Tibial artery (tissue), 4 donors: Measurements from ENCODE around the gene MYBBP1A.

Source experiments
- DNase-seq, 2 donors: peaks; one replicate each; pipeline ENCODE4 v3.0.0-alpha.2; 2019
- H3K27ac ChIP-seq, 2 donors: fragments of 200-600 bp; sonication (generic) in 1 of 2; 1 replicate in 1 of 2; 2 replicates in 1 of 2; pipeline ENCODE4 v1.5.1; 2018 to 2019; ENCODE audit warnings: mild to moderate bottlenecking in 1 of 2
- H3K27me3 ChIP-seq, 2 donors: fragments of 200-600 bp; sonication (generic) in 1 of 2; one replicate each; pipeline versions ENCODE4 v1.5.1 to v1.6.0; 2016 to 2019
- H3K36me3 ChIP-seq, 3 donors: fragments of 200-600 bp; sonication (generic) in 2 of 3; one replicate each; pipeline ENCODE4 v1.5.1; 2016 to 2019; ENCODE audit warnings: mild to moderate bottlenecking in 2 of 3
- H3K4me1 ChIP-seq, 4 donors: fragments of 200-600 bp; sonication (generic) in 2 of 4; 1 replicate in 3 of 4; 2 replicates in 1 of 4; pipeline ENCODE4 v1.5.1; 2016 to 2019
- H3K4me3 ChIP-seq, 2 donors: fragments of 200-600 bp; sonication (generic) in 1 of 2; 1 replicate in 1 of 2; 2 replicates in 1 of 2; pipeline ENCODE4 v1.5.1; 2018 to 2019; ENCODE audit warnings: mild to moderate bottlenecking in 2 of 2
- H3K9me3 ChIP-seq, 3 donors: fragments of 200-600 bp; sonication (generic) in 1 of 3; one replicate each; pipeline ENCODE4 v1.5.1; 2016 to 2019
- CTCF ChIP-seq, 2 experiments: fragments of 200-600 bp in 1 of 2; fragments of 450-650 bp in 1 of 2; IDR thresholded peaks; one replicate each; pipeline ENCODE4 v1.5.1; 2017 to 2019; ENCODE audit warnings: antibody characterized with exemption in 2 of 2, mild to moderate bottlenecking in 1 of 2, moderate library complexity in 1 of 2
- intact Hi-C: fragments of 100-400 bp; cut with DNase I; formaldehyde crosslinking; loops from one replicate; pipeline ENCODE4 v1.15.0; 2023; ENCODE audit warnings: low total_unique reads

Gene MYBBP1A

GRCh38 chr17:4534515-4534914, 20.7 kb downstream of the MYBBP1A start:
- Histone ChIP-seq H3K4me1 (peaks cover 10 to 50% (median 32%) of the 10 kb centered on the region in 4 donors), H3K36me3 (peaks cover 0 to 19% (median 11%) of the 10 kb centered on the region in 3 donors), H3K27ac (no peak overlapping the region), H3K27me3 (peaks cover 0 to 6% of the 10 kb centered on the region in 2 donors), H3K4me3 (no peak overlapping the region), H3K9me3 (no peaks in the 10 kb centered on the region)
- TF ChIP-seq CTCF (IDR thresholded peaks at IDR 0.05), result no peak
- no peak for DNase-seq
- intact Hi-C loops, result loop anchor here (5.0 kb wide), 1 partner anchor 692 kb away; no protein-coding TSS in a partner anchor

DNA sequence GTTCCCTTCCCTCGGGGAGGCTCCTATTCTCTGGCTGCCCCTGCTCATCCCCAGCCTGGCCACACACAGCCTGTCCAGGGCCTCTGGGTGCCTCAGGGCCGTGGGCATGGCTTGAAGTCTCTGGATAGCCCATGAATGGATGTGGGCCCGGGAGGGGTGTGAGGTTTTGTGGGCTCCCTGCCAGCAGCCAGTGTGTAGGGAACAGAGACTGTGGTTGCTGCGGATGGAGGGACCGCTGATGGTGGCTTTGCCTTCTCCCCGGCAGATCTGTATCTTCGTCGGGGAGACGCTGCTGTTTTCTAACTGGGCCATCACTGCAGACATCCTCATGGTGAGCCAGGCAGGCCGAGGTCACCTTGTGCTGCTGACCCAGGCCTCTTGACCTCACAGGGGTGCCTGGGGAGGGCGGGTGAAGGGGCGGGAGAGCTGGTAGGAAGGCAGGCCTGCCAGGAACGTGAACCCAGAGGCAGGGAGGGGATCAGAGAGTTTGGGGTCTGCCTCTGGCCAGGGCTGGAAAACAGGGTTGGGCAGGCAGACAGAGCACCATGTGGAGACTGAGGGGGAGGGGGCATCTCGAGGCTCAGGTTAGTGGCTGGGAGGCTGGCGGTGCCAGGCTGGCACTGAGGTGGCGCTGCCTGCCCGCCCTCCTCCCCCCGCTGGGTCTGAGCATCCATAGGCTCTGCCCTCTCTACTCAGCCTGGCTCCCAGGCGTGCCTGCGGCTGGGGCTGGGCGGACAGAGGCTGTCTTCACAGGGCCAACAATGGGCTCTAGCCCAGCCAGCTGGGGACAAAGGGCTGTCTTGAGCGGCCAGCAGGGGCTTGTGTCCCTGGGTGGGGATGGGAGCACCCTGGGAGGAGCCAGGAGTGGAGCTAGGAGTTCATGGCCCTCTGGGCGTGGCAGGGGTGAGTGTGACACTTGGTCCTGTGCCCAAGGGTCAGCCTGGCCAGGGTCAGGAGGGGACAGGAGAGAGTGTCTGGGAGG, 21.4 kb downstream of the MYBBP1A start:
- TF ChIP-seq CTCF (IDR thresholded peaks at IDR 0.05), result no peak
- Histone ChIP-seq H3K9me3 (no peaks in the 10 kb centered on the region), H3K27ac (no peak overlapping the region), H3K27me3 (peaks cover 0 to 6% of the 10 kb centered on the region in 2 donors), H3K4me3 (no peak overlapping the region), H3K4me1 (peaks cover 10 to 48% (median 31%) of the 10 kb centered on the region in 4 donors), H3K36me3 (peaks cover 0 to 12% (median 4%) of the 10 kb centered on the region in 3 donors)
- DNase-seq, result no peak
- intact Hi-C loops, result loop anchor here (5.0 kb wide), 1 partner anchor 692 kb away; no protein-coding TSS in a partner anchor

GRCh38 chr17:4532860-4533522, 22.2 kb downstream of the MYBBP1A start:
- Histone ChIP-seq H3K4me1 (peaks cover 10 to 40% (median 23%) of the 10 kb centered on the region in 4 donors), H3K9me3 (no peaks in the 10 kb centered on the region), H3K27ac (no peak overlapping the region), H3K27me3 (peaks cover 0 to 6% of the 10 kb centered on the region in 2 donors), H3K4me3 (no peak overlapping the region), H3K36me3 (peaks cover 0 to 4% (median 0%) of the 10 kb centered on the region in 3 donors)
- intact Hi-C loops, result loop anchor here (5.0 kb wide), 1 partner anchor 691 kb away; no protein-coding TSS in a partner anchor
- DNase-seq, result no peak
- no peak for TF ChIP-seq CTCF (IDR thresholded peaks at IDR 0.05)

- Histone ChIP-seq H3K27ac (no peak overlapping the region), H3K9me3 (no peaks in the 10 kb centered on the region), H3K36me3 (no peaks in the 10 kb centered on the region), H3K27me3 (peaks cover 0 to 6% of the 10 kb centered on the region in 2 donors), H3K4me1 (peaks cover 7 to 37% (median 20%) of the 10 kb centered on the region in 4 donors), H3K4me3 (no peak overlapping the region)
- DNase-seq, result no peak
- no peak for TF ChIP-seq CTCF (IDR thresholded peaks at IDR 0.05)
- intact Hi-C loops, result loop anchor here (5.0 kb wide), 1 partner anchor 690 kb away; no protein-coding TSS in a partner anchor
Observed at GRCh38 chr17:4531988-4532736, 23.0 kb downstream of the MYBBP1A start.
